Ishikawa (cell line): ENCODE results near the gene WEE2.

Source experiments
- EGR1 ChIP-seq: IDR thresholded peaks from 2 replicates; pipeline ENCODE4 v1.6.1; 2012
- EP300 ChIP-seq: IDR thresholded peaks from 2 replicates; pipeline ENCODE4 v1.6.1; 2012; ENCODE audit warnings: borderline replicate concordance
- FOXM1 ChIP-seq: IDR thresholded peaks from 2 replicates; pipeline ENCODE4 v1.6.1; 2012; ENCODE audit warnings: low read depth, borderline replicate concordance
- MAX ChIP-seq: IDR thresholded peaks from 2 replicates; pipeline ENCODE4 v1.6.1; 2012
- RAD21 ChIP-seq: IDR thresholded peaks from 2 replicates; pipeline ENCODE4 v1.6.1; 2012; ENCODE audit warnings: low read depth
- TCF12 ChIP-seq: IDR thresholded peaks from 2 replicates; pipeline ENCODE4 v1.6.1; 2012; ENCODE audit warnings: low read depth
- TF ChIP-seq, protein P1 (sequence below): IDR thresholded peaks from 2 replicates; pipeline ENCODE4 v1.6.1; 2012

DNA sequence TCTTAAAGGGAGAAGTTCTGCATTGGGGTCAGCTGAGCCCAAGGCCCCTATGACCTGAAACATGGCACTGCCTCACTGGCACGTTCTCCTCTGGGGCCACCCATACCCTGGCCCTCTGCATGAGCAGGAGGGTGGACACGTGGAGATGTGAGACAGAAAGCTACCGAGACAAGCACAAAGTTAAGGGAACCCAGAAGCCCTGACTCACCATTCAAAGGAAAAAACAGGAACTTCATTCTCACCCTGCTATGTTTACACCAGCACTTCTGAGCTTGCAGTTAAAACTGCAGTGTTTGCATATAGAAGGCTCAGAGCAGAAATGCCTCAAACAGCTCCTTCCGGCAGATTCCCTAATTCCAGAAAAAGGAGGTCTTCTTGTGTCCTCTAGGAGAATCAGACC is 47.9 kb upstream of the WEE2 start:
- TF ChIP-seq, protein P1, sequence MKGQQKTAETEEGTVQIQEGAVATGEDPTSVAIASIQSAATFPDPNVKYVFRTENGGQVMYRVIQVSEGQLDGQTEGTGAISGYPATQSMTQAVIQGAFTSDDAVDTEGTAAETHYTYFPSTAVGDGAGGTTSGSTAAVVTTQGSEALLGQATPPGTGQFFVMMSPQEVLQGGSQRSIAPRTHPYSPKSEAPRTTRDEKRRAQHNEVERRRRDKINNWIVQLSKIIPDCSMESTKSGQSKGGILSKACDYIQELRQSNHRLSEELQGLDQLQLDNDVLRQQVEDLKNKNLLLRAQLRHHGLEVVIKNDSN, result no peak
- TF ChIP-seq RAD21 (no peak), EP300 (no peak), TCF12 (no peak), EGR1 (no peak), FOXM1 (no peak), MAX (no peak)
